ENCODE data around the gene FAM120A. TPM values are rescaled to one million over a fixed set of nuclear protein-coding genes. Genes with fewer than 3 reads are reported as not detected.

Gene FAM120A
- total RNA-seq, 1 experiment from 2014 or later = 53.3 TPM

GRCh38 chr9:93488244-93488643, 36.8 kb downstream of the FAM120A start (continued):
- TF ChIP-seq, protein P1, sequence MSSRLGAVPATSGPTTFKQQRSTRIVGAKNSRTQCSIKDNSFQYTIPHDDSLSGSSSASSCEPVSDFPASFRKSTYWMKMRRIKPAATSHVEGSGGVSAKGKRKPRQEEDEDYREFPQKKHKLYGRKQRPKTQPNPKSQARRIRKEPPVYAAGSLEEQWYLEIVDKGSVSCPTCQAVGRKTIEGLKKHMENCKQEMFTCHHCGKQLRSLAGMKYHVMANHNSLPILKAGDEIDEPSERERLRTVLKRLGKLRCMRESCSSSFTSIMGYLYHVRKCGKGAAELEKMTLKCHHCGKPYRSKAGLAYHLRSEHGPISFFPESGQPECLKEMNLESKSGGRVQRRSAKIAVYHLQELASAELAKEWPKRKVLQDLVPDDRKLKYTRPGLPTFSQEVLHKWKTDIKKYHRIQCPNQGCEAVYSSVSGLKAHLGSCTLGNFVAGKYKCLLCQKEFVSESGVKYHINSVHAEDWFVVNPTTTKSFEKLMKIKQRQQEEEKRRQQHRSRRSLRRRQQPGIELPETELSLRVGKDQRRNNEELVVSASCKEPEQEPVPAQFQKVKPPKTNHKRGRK (CRISPR knock-in tag; IDR thresholded peaks at IDR 0.05; ENCODE audit: borderline replicate concordance) = no peak

DNA sequence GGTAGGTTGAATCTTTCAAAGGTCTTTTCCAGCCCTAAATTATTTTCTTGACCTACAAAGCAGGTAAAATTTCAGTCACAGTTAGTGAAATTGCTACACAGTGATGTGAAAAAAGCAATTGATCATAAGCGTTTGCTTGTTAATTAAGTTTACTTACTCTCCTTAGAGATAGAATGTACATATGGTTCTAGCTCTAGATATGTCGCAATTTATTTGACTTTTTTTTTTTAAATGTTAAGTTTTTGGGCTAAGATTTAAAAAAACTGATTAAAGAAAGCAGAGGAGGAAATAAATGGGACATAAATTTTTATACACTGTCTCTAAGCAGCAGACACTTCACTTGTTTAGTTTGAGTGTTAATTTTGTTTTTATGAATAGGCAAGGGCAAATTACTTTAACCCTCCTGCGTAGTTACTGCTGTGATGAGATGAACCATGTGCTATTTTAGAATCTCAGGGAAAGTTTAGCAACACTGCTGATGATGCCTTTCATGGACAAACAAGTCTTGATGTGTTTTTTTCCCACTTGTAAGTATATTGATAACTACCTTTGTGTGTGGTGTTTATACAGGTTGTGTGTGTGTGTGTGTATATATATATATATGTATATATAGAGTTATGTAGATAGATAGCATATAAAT, 40.2 kb downstream of the FAM120A start:
- peaks cover 43% of the 10 kb centered on the region for H3K36me3 Mint-ChIP-seq
- H3K4me1 Mint-ChIP-seq = peaks cover 5% of the 10 kb centered on the region; the same call in 1 of the 2 replicates
- no peaks in the 10 kb centered on the region for H3K9me3 Mint-ChIP-seq
- POLR2A ChIA-PET = no interaction called here
- CTCF ChIA-PET = no interaction called here
- H3K4me3 Mint-ChIP-seq = no peak overlapping the region
- DNase-seq (ENCODE audit: low spot score) (no peak), ATAC-seq (no peak)
- H3K27ac Mint-ChIP-seq = no peak overlapping the region
- TF ChIP-seq RORB (CRISPR knock-in tag; IDR thresholded peaks at IDR 0.05) (no peak), KAT7 (CRISPR knock-in tag; IDR thresholded peaks at IDR 0.05; ENCODE audit: borderline replicate concordance) (no peak), TCF7 (CRISPR knock-in tag; IDR thresholded peaks at IDR 0.05; ENCODE audit: low read depth) (no peak), CBFB (CRISPR knock-in tag; IDR thresholded peaks at IDR 0.05; ENCODE audit: low read depth) (no peak), ELF4 (CRISPR knock-in tag; IDR thresholded peaks at IDR 0.05; ENCODE audit: low read depth) (no peak), NFATC4 (CRISPR knock-in tag; IDR thresholded peaks at IDR 0.05) (no peak), FOXJ3 (CRISPR knock-in tag; IDR thresholded peaks at IDR 0.05; ENCODE audit: borderline replicate concordance) (no peak), ZNF396 (CRISPR knock-in tag; IDR thresholded peaks at IDR 0.05; ENCODE audit: borderline replicate concordance) (no peak), NR3C1 (CRISPR knock-in tag; conservative IDR thresholded peaks at IDR 0.05; ENCODE audit: low read depth) (no peak), ATF1 (CRISPR knock-in tag; IDR thresholded peaks at IDR 0.05) (no peak), ATF2 (CRISPR knock-in tag; IDR thresholded peaks at IDR 0.05; ENCODE audit: borderline replicate concordance, low read depth) (no peak)
- TF ChIP-seq, protein P2, sequence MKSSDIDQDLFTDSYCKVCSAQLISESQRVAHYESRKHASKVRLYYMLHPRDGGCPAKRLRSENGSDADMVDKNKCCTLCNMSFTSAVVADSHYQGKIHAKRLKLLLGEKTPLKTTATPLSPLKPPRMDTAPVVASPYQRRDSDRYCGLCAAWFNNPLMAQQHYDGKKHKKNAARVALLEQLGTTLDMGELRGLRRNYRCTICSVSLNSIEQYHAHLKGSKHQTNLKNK (CRISPR knock-in tag; IDR thresholded peaks at IDR 0.05) = no peak
- TF ChIP-seq, protein P3, sequence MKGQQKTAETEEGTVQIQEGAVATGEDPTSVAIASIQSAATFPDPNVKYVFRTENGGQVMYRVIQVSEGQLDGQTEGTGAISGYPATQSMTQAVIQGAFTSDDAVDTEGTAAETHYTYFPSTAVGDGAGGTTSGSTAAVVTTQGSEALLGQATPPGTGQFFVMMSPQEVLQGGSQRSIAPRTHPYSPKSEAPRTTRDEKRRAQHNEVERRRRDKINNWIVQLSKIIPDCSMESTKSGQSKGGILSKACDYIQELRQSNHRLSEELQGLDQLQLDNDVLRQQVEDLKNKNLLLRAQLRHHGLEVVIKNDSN (CRISPR knock-in tag; IDR thresholded peaks at IDR 0.05) = no peak
- no peaks in the 10 kb centered on the region for H3K27me3 Mint-ChIP-seq (ENCODE audit: low read depth)

GRCh38 chr9:93492327-93492726, 40.8 kb downstream of the FAM120A start:
- Mint-ChIP-seq H3K4me1 (peaks cover 5% of the 10 kb centered on the region; the same call in 1 of the 2 replicates), H3K4me3 (no peak overlapping the region), H3K9me3 (no peaks in the 10 kb centered on the region), H3K27ac (no peak overlapping the region), H3K27me3 (ENCODE audit: low read depth) (no peaks in the 10 kb centered on the region), H3K36me3 (peaks cover 45% of the 10 kb centered on the region)
- ATAC-seq = no peak
- DNase-seq (ENCODE audit: low spot score) = no peak
- TF ChIP-seq, protein P4, sequence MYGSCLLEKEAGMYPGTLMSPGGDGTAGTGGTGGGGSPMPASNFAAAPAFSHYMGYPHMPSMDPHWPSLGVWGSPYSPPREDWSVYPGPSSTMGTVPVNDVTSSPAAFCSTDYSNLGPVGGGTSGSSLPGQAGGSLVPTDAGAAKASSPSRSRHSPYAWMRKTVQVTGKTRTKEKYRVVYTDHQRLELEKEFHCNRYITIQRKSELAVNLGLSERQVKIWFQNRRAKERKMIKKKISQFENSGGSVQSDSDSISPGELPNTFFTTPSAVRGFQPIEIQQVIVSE (CRISPR knock-in tag; IDR thresholded peaks at IDR 0.05; ENCODE audit: borderline replicate concordance) = no peak
- TF ChIP-seq, protein P3 (CRISPR knock-in tag; IDR thresholded peaks at IDR 0.05) = no peak
- no peak for TF ChIP-seq ATF2 (CRISPR knock-in tag; IDR thresholded peaks at IDR 0.05; ENCODE audit: borderline replicate concordance, low read depth)
- no peak for TF ChIP-seq RELA (CRISPR knock-in tag; IDR thresholded peaks at IDR 0.05; ENCODE audit: borderline replicate concordance)
- TF ChIP-seq CBFB (CRISPR knock-in tag; IDR thresholded peaks at IDR 0.05; ENCODE audit: low read depth) = no peak
- TF ChIP-seq, protein P5, sequence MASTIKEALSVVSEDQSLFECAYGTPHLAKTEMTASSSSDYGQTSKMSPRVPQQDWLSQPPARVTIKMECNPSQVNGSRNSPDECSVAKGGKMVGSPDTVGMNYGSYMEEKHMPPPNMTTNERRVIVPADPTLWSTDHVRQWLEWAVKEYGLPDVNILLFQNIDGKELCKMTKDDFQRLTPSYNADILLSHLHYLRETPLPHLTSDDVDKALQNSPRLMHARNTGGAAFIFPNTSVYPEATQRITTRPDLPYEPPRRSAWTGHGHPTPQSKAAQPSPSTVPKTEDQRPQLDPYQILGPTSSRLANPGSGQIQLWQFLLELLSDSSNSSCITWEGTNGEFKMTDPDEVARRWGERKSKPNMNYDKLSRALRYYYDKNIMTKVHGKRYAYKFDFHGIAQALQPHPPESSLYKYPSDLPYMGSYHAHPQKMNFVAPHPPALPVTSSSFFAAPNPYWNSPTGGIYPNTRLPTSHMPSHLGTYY (CRISPR knock-in tag; IDR thresholded peaks at IDR 0.05) = no peak
- no peak for TF ChIP-seq JUN (CRISPR knock-in tag; IDR thresholded peaks at IDR 0.05)
- TF ChIP-seq ETV6 (CRISPR knock-in tag; IDR thresholded peaks at IDR 0.05) = no peak
- POLR2A ChIA-PET = no interaction called here
- CTCF ChIA-PET = no interaction called here

Data from WTC11 (cell line).